OCI-LY3 (cell line): Measurements from ENCODE around the gene LYZL2.

Source experiments
- CTCF ChIP-seq: fragments of 200-600, 300-600 bp; sonication (generic); IDR thresholded peaks from 2 replicates; pipeline ENCODE4 v1.5.1; 2014; ENCODE audit warnings: antibody characterized with exemption, low read length, low read depth
- EZH2phosphoT487 ChIP-seq: fragments of 200-600 bp; shearing (Covaris generic); IDR thresholded peaks from 2 replicates; pipeline ENCODE4 v1.6.1; 2018; ENCODE audit warnings: antibody characterized with exemption, mixed run types, low read depth

DNA sequence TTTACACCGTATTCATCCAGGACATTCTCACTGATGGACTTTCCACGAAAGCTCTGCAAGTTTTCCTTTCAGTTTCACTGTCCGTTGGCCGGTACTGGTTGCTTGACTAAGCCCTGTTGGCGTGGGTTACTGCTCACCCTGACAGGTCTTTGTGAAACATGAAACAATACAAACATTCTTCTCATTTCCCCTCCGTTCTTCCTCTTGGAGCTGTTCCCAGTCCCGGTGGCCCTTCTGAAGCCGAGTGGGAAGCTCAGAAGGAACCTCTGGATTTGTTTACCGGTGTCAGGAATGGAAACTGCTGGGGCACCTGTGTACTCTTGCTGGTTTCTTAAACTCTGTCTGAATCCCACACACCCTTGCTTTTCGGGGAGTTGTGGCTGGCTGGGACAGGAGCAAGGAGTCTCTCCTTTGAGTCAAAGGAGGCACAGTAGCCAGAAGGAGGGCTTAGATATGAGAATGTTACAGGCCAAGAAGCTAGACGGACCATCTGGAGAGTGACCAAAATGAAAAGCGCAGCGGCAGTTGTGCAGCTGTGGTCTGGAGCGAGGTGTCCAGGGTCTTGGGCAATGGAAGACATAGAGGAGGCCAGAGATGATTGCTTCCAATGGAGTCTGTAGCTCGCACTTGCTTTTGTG is 45.7 kb downstream of the LYZL2 start:
- TF ChIP-seq CTCF = no peak
- no peak for TF ChIP-seq EZH2phosphoT487
